GM23338 (cell line): ENCODE results near the gene KLHL5. TPM values are rescaled to one million over a fixed set of nuclear protein-coding genes. Genes with fewer than 3 reads are reported as not detected.

Experiments
- ATAC-seq: fragments of 200-7000 bp; cut with Tn5 transposase; 3 replicates; pipeline ENCODE4 v1.9.1; 2020
- DNase-seq: peaks from one replicate; pipeline ENCODE4 v3.0.0-alpha.2; 2015; ENCODE audit warnings: low spot score
- H2AFZ ChIP-seq: fragments of 200-600 bp; sonication (generic); 2 replicates; pipeline ENCODE4 v1.8.0; 2016; ENCODE audit warnings: antibody characterized with exemption, mild to moderate bottlenecking, moderate library complexity
- H3F3A ChIP-seq: fragments of 200-600 bp; sonication (generic); replicated peaks from 2 replicates; pipeline ENCODE4 v1.8.0; 2017; ENCODE audit warnings: antibody characterized with exemption, mixed run types, low read depth
- H3K27ac ChIP-seq: fragments of 200-600 bp; sonication (generic); 2 replicates; pipeline ENCODE4 v1.6.1; 2016; ENCODE audit warnings: low read depth
- H3K27me3 ChIP-seq: fragments of 200-600 bp; sonication (generic); 2 replicates; pipeline ENCODE4 v1.8.0; 2016; ENCODE audit warnings: mild to moderate bottlenecking, mixed run types, moderate library complexity; ENCODE audit not compliant: insufficient read depth
- H3K36me3 ChIP-seq: fragments of 200-600 bp; sonication (generic); 2 replicates; pipeline ENCODE4 v1.8.0; 2016; ENCODE audit warnings: mild to moderate bottlenecking; ENCODE audit not compliant: insufficient read depth
- H3K4me1 ChIP-seq: fragments of 200-600 bp; sonication (generic); 2 replicates; pipeline ENCODE4 v1.8.0; 2016; ENCODE audit warnings: mild to moderate bottlenecking, moderate library complexity; ENCODE audit not compliant: insufficient read depth
- H3K4me2 ChIP-seq: fragments of 200-600 bp; sonication (generic); 2 replicates; pipeline ENCODE4 v1.7.1; 2017; ENCODE audit warnings: mixed run types
- H3K4me3 ChIP-seq: fragments of 200-600 bp; sonication (generic); 2 replicates; pipeline ENCODE4 v1.6.1; 2016; ENCODE audit warnings: mixed run types
- H3K79me2 ChIP-seq: fragments of 200-600 bp; sonication (generic); replicated peaks from 2 replicates; pipeline ENCODE4 v1.8.0; 2017; ENCODE audit warnings: mild to moderate bottlenecking; ENCODE audit not compliant: insufficient read depth
- H3K9me2 ChIP-seq: fragments of 200-600 bp; sonication (generic); 2 replicates; pipeline ENCODE4 v1.8.0; 2017; ENCODE audit not compliant: insufficient read depth
- H4K20me1 ChIP-seq: fragments of 200-600 bp; sonication (generic); replicated peaks from 2 replicates; pipeline ENCODE4 v1.8.0; 2017; ENCODE audit warnings: mild to moderate bottlenecking; ENCODE audit not compliant: insufficient read depth
- H3K27ac Mint-ChIP-seq: 2 replicates; pipeline ENCODE4 v1.8.0; 2020; ENCODE audit warnings: inconsistent platforms, mild to moderate bottlenecking, moderate library complexity, mixed read lengths
- H3K27me3 Mint-ChIP-seq: 3 replicates; pipeline ENCODE4 v1.8.0; 2022; ENCODE audit warnings: low read depth, mild to moderate bottlenecking, moderate library complexity, mixed read lengths, inconsistent platforms; ENCODE audit not compliant: insufficient read depth, poor library complexity
- H3K36me3 Mint-ChIP-seq: 3 replicates; pipeline ENCODE4 v1.8.0; 2021; ENCODE audit warnings: low read depth, mild to moderate bottlenecking, inconsistent platforms, moderate library complexity, mixed read lengths
- H3K4me1 Mint-ChIP-seq: 3 replicates; pipeline ENCODE4 v1.8.0; 2020; ENCODE audit warnings: mild to moderate bottlenecking, inconsistent platforms, mixed read lengths
- H3K4me3 Mint-ChIP-seq: 3 replicates; pipeline ENCODE4 v1.8.0; 2021; ENCODE audit warnings: moderate library complexity, mild to moderate bottlenecking, inconsistent platforms, mixed read lengths
- H3K9me3 Mint-ChIP-seq: 3 replicates; pipeline ENCODE4 v1.8.0; 2020; ENCODE audit warnings: moderate library complexity, mild to moderate bottlenecking, inconsistent platforms, mixed read lengths
- CREB1 ChIP-seq: fragments of 250-450 bp; sonication (Bioruptor Pico); IDR thresholded peaks from 2 replicates; pipeline ENCODE4 v1.5.0; 2020; ENCODE audit warnings: low read depth, mild to moderate bottlenecking, moderate library complexity
- EZH2 ChIP-seq: fragments of 200-600 bp; sonication (generic); IDR thresholded peaks from one replicate; pipeline ENCODE4 v1.8.0; 2017; ENCODE audit warnings: antibody characterized with exemption, mild to moderate bottlenecking, low read depth; ENCODE audit not compliant: unreplicated experiment
- EZH2phosphoT487 ChIP-seq: fragments of 200-600 bp; sonication (generic); IDR thresholded peaks from one replicate; pipeline ENCODE4 v1.8.1; 2018; ENCODE audit warnings: antibody characterized with exemption; ENCODE audit not compliant: unreplicated experiment
- JUNB ChIP-seq: IDR thresholded peaks from one replicate; pipeline ENCODE4 v1.6.1; 2016; ENCODE audit warnings: antibody characterized with exemption; ENCODE audit not compliant: unreplicated experiment
- NANOG ChIP-seq: IDR thresholded peaks from 2 replicates; pipeline ENCODE4 v1.6.1; 2016; ENCODE audit warnings: antibody characterized with exemption, borderline replicate concordance
- POLR2AphosphoS5 ChIP-seq: IDR thresholded peaks from 2 replicates; pipeline ENCODE4 v1.6.1; 2016; ENCODE audit warnings: antibody characterized with exemption, low read depth
- STAT1 ChIP-seq: IDR thresholded peaks from one replicate; pipeline ENCODE4 v1.6.1; 2016; ENCODE audit warnings: antibody characterized with exemption; ENCODE audit not compliant: unreplicated experiment
- ZNF114 ChIP-seq: fragments of 250-450 bp; sonication (Bioruptor Pico); IDR thresholded peaks from 2 replicates; pipeline ENCODE4 v1.5.0; 2020; ENCODE audit warnings: mild to moderate bottlenecking, moderate library complexity
- ZNF331 ChIP-seq: fragments of 250-450 bp; sonication (Bioruptor Pico); IDR thresholded peaks from 2 replicates; pipeline ENCODE4 v1.5.0; 2020; ENCODE audit warnings: low read depth, mild to moderate bottlenecking, moderate library complexity
- polyA plus RNA-seq: library from polyadenylated mRNA; unstranded; fragments of >200 nt; fragmentation: Nextera tagmentation; extraction: Ambion mirVana; gene quantifications from 2 replicates; pipeline ENCODE4 v1.2.1, GENCODE V29; 2016
- total RNA-seq: library from RNA; depleted of rRNA; stranded (reverse); fragments of >200 nt; shearing (Covaris generic); gene quantifications from 2 replicates; pipeline ENCODE4 v1.2.3, GENCODE V29; 2014
- TF ChIP-seq, protein P1 (sequence below): IDR thresholded peaks from one replicate; pipeline ENCODE4 v1.6.1; 2018; ENCODE audit warnings: antibody characterized with exemption; ENCODE audit not compliant: unreplicated experiment
- TF ChIP-seq, protein P2 (sequence below): fragments of 250-450 bp; sonication (Bioruptor Pico); IDR thresholded peaks from 2 replicates; pipeline ENCODE4 v1.5.0; 2020; ENCODE audit warnings: mild to moderate bottlenecking, moderate library complexity
- TF ChIP-seq, protein P3 (sequence below): IDR thresholded peaks from 2 replicates; pipeline ENCODE4 v1.6.1; 2016; ENCODE audit warnings: antibody characterized with exemption
- TF ChIP-seq, protein P4 (sequence below), 2 experiments: fragments of 200-600 bp in 1 of 2; sonication (generic) in 1 of 2; conservative IDR thresholded peaks; 2 replicates each; pipeline versions ENCODE4 v1.5.1 to v1.6.1; 2016 to 2017; ENCODE audit warnings: antibody characterized with exemption in 2 of 2, low read depth in 2 of 2, mild to moderate bottlenecking in 2 of 2, moderate library complexity in 1 of 2

Gene KLHL5
- total and polyA plus RNA-seq, 2 experiments from 2014 or later: 9.4 to 24.5 TPM

DNA sequence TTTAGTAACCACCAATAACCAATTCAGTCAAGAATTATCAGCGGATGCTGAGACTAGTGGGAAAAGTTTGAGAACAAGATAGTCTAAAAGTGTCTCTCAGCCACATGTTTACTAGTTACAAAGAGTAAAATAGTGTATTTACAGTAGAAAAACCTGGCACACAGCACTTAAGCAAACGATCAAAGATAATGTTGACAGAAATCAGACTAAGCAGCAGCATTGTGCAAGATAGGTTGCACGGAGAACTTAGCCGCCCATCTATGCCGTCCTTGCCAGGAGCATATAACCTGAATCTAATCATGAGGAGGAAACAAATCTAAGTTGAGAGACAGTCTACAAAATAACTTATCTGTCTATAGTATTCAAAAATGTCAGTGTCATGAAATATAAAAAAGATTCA is 35.3 kb downstream of the KLHL5 start:
- no peak overlapping the region for H2AFZ ChIP-seq
- no peak for ATAC-seq

More for the DNA sequence above, 35.3 kb downstream of the KLHL5 start:
- Mint-ChIP-seq H3K4me1 (peaks cover 6% of the 10 kb centered on the region; the same call in 2 of the 3 replicates), H3K36me3 (no peaks in the 10 kb centered on the region), H3K27me3 (peaks cover 2% of the 10 kb centered on the region), H3K4me3 (no peak overlapping the region), H3K9me3 (no peaks in the 10 kb centered on the region), H3K27ac (no peak overlapping the region)
- no peak for TF ChIP-seq EZH2phosphoT487
- TF ChIP-seq, protein P1, sequence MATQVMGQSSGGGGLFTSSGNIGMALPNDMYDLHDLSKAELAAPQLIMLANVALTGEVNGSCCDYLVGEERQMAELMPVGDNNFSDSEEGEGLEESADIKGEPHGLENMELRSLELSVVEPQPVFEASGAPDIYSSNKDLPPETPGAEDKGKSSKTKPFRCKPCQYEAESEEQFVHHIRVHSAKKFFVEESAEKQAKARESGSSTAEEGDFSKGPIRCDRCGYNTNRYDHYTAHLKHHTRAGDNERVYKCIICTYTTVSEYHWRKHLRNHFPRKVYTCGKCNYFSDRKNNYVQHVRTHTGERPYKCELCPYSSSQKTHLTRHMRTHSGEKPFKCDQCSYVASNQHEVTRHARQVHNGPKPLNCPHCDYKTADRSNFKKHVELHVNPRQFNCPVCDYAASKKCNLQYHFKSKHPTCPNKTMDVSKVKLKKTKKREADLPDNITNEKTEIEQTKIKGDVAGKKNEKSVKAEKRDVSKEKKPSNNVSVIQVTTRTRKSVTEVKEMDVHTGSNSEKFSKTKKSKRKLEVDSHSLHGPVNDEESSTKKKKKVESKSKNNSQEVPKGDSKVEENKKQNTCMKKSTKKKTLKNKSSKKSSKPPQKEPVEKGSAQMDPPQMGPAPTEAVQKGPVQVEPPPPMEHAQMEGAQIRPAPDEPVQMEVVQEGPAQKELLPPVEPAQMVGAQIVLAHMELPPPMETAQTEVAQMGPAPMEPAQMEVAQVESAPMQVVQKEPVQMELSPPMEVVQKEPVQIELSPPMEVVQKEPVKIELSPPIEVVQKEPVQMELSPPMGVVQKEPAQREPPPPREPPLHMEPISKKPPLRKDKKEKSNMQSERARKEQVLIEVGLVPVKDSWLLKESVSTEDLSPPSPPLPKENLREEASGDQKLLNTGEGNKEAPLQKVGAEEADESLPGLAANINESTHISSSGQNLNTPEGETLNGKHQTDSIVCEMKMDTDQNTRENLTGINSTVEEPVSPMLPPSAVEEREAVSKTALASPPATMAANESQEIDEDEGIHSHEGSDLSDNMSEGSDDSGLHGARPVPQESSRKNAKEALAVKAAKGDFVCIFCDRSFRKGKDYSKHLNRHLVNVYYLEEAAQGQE: no peak
- TF ChIP-seq, protein P2, sequence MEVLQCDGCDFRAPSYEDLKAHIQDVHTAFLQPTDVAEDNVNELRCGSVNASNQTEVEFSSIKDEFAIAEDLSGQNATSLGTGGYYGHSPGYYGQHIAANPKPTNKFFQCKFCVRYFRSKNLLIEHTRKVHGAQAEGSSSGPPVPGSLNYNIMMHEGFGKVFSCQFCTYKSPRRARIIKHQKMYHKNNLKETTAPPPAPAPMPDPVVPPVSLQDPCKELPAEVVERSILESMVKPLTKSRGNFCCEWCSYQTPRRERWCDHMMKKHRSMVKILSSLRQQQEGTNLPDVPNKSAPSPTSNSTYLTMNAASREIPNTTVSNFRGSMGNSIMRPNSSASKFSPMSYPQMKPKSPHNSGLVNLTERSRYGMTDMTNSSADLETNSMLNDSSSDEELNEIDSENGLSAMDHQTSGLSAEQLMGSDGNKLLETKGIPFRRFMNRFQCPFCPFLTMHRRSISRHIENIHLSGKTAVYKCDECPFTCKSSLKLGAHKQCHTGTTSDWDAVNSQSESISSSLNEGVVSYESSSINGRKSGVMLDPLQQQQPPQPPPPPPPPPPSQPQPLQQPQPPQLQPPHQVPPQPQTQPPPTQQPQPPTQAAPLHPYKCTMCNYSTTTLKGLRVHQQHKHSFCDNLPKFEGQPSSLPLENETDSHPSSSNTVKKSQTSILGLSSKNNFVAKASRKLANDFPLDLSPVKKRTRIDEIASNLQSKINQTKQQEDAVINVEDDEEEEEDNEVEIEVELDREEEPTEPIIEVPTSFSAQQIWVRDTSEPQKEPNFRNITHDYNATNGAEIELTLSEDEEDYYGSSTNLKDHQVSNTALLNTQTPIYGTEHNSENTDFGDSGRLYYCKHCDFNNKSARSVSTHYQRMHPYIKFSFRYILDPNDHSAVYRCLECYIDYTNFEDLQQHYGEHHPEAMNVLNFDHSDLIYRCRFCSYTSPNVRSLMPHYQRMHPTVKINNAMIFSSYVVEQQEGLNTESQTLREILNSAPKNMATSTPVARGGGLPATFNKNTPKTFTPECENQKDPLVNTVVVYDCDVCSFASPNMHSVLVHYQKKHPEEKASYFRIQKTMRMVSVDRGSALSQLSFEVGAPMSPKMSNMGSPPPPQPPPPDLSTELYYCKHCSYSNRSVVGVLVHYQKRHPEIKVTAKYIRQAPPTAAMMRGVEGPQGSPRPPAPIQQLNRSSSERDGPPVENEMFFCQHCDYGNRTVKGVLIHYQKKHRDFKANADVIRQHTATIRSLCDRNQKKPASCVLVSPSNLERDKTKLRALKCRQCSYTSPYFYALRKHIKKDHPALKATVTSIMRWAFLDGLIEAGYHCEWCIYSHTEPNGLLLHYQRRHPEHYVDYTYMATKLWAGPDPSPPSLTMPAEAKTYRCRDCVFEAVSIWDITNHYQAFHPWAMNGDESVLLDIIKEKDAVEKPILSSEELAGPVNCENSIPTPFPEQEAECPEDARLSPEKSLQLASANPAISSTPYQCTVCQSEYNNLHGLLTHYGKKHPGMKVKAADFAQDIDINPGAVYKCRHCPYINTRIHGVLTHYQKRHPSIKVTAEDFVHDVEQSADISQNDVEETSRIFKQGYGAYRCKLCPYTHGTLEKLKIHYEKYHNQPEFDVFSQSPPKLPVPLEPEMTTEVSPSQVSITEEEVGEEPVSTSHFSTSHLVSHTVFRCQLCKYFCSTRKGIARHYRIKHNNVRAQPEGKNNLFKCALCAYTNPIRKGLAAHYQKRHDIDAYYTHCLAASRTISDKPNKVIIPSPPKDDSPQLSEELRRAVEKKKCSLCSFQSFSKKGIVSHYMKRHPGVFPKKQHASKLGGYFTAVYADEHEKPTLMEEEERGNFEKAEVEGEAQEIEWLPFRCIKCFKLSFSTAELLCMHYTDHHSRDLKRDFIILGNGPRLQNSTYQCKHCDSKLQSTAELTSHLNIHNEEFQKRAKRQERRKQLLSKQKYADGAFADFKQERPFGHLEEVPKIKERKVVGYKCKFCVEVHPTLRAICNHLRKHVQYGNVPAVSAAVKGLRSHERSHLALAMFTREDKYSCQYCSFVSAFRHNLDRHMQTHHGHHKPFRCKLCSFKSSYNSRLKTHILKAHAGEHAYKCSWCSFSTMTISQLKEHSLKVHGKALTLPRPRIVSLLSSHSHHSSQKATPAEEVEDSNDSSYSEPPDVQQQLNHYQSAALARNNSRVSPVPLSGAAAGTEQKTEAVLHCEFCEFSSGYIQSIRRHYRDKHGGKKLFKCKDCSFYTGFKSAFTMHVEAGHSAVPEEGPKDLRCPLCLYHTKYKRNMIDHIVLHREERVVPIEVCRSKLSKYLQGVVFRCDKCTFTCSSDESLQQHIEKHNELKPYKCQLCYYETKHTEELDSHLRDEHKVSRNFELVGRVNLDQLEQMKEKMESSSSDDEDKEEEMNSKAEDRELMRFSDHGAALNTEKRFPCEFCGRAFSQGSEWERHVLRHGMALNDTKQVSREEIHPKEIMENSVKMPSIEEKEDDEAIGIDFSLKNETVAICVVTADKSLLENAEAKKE (CRISPR knock-in tag): no peak
- TF ChIP-seq, protein P3, sequence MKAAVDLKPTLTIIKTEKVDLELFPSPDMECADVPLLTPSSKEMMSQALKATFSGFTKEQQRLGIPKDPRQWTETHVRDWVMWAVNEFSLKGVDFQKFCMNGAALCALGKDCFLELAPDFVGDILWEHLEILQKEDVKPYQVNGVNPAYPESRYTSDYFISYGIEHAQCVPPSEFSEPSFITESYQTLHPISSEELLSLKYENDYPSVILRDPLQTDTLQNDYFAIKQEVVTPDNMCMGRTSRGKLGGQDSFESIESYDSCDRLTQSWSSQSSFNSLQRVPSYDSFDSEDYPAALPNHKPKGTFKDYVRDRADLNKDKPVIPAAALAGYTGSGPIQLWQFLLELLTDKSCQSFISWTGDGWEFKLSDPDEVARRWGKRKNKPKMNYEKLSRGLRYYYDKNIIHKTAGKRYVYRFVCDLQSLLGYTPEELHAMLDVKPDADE: no peak
- TF ChIP-seq EZH2: no peak
- no peak for TF ChIP-seq JUNB
- no peak for TF ChIP-seq STAT1
- TF ChIP-seq ZNF331 (CRISPR knock-in tag): no peak
- TF ChIP-seq ZNF114 (CRISPR knock-in tag): no peak
- no peak for TF ChIP-seq NANOG
- TF ChIP-seq, protein P4, sequence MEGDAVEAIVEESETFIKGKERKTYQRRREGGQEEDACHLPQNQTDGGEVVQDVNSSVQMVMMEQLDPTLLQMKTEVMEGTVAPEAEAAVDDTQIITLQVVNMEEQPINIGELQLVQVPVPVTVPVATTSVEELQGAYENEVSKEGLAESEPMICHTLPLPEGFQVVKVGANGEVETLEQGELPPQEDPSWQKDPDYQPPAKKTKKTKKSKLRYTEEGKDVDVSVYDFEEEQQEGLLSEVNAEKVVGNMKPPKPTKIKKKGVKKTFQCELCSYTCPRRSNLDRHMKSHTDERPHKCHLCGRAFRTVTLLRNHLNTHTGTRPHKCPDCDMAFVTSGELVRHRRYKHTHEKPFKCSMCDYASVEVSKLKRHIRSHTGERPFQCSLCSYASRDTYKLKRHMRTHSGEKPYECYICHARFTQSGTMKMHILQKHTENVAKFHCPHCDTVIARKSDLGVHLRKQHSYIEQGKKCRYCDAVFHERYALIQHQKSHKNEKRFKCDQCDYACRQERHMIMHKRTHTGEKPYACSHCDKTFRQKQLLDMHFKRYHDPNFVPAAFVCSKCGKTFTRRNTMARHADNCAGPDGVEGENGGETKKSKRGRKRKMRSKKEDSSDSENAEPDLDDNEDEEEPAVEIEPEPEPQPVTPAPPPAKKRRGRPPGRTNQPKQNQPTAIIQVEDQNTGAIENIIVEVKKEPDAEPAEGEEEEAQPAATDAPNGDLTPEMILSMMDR (conservative IDR thresholded peaks at IDR 0.05; ENCODE audit: low read depth in 2 of 2): no peak
- TF ChIP-seq CREB1 (CRISPR knock-in tag): no peak
- TF ChIP-seq POLR2AphosphoS5: no peak
- no peak for DNase-seq
- H3K4me1 ChIP-seq: no peaks in the 10 kb centered on the region
- H3K4me3 ChIP-seq: no peak overlapping the region
- H3K27ac ChIP-seq: no peak overlapping the region
- H3K9me2 ChIP-seq: no peaks in the 10 kb centered on the region
- no peaks in the 10 kb centered on the region for H3F3A ChIP-seq
- H4K20me1 ChIP-seq: no peaks in the 10 kb centered on the region
- H3K27me3 ChIP-seq: no peaks in the 10 kb centered on the region
- H3K36me3 ChIP-seq: no peaks in the 10 kb centered on the region
- H3K4me2 ChIP-seq: no peak overlapping the region
- no peaks in the 10 kb centered on the region for H3K79me2 ChIP-seq
